ENCODE measurements around the gene IFT43.

- TF ChIP-seq, protein P1, sequence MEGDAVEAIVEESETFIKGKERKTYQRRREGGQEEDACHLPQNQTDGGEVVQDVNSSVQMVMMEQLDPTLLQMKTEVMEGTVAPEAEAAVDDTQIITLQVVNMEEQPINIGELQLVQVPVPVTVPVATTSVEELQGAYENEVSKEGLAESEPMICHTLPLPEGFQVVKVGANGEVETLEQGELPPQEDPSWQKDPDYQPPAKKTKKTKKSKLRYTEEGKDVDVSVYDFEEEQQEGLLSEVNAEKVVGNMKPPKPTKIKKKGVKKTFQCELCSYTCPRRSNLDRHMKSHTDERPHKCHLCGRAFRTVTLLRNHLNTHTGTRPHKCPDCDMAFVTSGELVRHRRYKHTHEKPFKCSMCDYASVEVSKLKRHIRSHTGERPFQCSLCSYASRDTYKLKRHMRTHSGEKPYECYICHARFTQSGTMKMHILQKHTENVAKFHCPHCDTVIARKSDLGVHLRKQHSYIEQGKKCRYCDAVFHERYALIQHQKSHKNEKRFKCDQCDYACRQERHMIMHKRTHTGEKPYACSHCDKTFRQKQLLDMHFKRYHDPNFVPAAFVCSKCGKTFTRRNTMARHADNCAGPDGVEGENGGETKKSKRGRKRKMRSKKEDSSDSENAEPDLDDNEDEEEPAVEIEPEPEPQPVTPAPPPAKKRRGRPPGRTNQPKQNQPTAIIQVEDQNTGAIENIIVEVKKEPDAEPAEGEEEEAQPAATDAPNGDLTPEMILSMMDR (IDR thresholded peaks at IDR 0.05): no peak
- no peak for TF ChIP-seq POLR2A (IDR thresholded peaks at IDR 0.05)
Measured at GRCh38 chr14:76098047-76098446, 112.5 kb downstream of the IFT43 start.
